RWPE1 (cell line): Measurements from ENCODE around the gene MAPK1IP1L.

Experiments used
- CTCF ChIA-PET: fragments of 350-600 bp; sonication (Branson Sonifier 250); formaldehyde crosslinking; extraction: SDS; loops from one replicate; lab custom pipeline; 2021; lab: Yijun Ruan, JAX
- POLR2A ChIA-PET: fragments of 400-600 bp; formaldehyde crosslinking; extraction: SDS; loops from one replicate; lab custom pipeline; 2020; ENCODE audit warnings: antibody characterized with exemption; ENCODE audit not compliant: low non-redundant PET; lab: Yijun Ruan, JAX
- DNase-seq: peaks from one replicate; pipeline ENCODE4 v3.0.0; 2012; ENCODE audit warnings: low spot score
- H3K27ac ChIP-seq: fragments of 450-650 bp; 2 replicates; pipeline ENCODE4 v1.5.1; 2017
- CTCF ChIP-seq: fragments of 450-650 bp; conservative IDR thresholded peaks from 2 replicates; pipeline ENCODE4 v1.5.1; 2017; ENCODE audit warnings: low read depth, mild to moderate bottlenecking

The MAPK1IP1L gene

GRCh38 chr14:55038708-55039107 is 12.7 kb upstream of the MAPK1IP1L start:
- CTCF ChIA-PET, result interaction anchor here (0.6 to 1.0 kb wide), 2 partner anchors 11 to 16 kb away, joined by 3 to 5 read pairs; partner anchors contain the start of gene SOCS4
- TF ChIP-seq CTCF, result no peak
- peak; percentile 26 for DNase-seq
- POLR2A ChIA-PET, result no interaction called here
- H3K27ac ChIP-seq, result no peak overlapping the region

GRCh38 chr14:55043528-55043927 is 7.9 kb upstream of the MAPK1IP1L start:
- no peak for DNase-seq
- H3K27ac ChIP-seq, result no peak overlapping the region
- ChIA-PET POLR2A (no interaction called here), CTCF (interaction anchor here (1.7 kb wide), 1 partner anchor 13 kb away, joined by 7 read pairs; no protein-coding TSS in a partner anchor)
- TF ChIP-seq CTCF, result no peak

DNA sequence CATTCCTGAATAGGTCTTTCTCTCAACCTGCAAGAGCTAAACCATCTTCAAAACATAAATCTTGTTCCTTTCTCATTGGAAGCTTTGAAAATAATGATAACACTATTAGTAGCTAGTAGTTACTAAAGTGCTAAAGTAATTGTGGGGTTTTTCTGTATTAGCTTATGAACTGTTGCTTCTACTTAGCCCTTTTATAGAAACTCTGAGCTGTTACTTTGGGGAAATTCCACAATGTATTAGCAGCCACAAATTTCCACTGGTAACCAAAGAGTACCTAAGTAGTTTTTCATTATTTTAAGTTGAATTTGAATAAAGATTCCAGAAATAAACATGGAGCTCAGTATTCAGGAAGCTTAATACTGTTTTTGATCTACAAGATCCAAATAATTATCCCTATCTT is 6.4 kb upstream of the MAPK1IP1L start:
- no peak overlapping the region for H3K27ac ChIP-seq
- CTCF ChIA-PET, result interaction anchor here (0.6 kb wide), 1 partner anchor 389 kb away, joined by 3 read pairs; no protein-coding TSS in a partner anchor
- no peak for TF ChIP-seq CTCF

GRCh38 chr14:55047301-55048053 is 4.0 kb upstream of the MAPK1IP1L start:
- POLR2A ChIA-PET, result no interaction called here
- CTCF ChIA-PET, result interaction anchor here (0.5 to 0.7 kb wide), 3 partner anchors 48 to 130 kb away, joined by 3 to 5 read pairs (median 3); no protein-coding TSS in a partner anchor
- TF ChIP-seq CTCF, result no peak
- H3K27ac ChIP-seq, result no peak overlapping the region
- DNase-seq, result no peak

More for the DNA sequence above, 6.4 kb upstream of the MAPK1IP1L start:
- POLR2A ChIA-PET, result no interaction called here
- no peak for DNase-seq

- no peak overlapping the region for H3K27ac ChIP-seq
- no peak for DNase-seq
- POLR2A ChIA-PET, result no interaction called here
- no peak for TF ChIP-seq CTCF
- CTCF ChIA-PET, result no interaction called here
These were observed 2.5 kb upstream of the MAPK1IP1L start for GRCh38 chr14:55048900-55049436.

DNA sequence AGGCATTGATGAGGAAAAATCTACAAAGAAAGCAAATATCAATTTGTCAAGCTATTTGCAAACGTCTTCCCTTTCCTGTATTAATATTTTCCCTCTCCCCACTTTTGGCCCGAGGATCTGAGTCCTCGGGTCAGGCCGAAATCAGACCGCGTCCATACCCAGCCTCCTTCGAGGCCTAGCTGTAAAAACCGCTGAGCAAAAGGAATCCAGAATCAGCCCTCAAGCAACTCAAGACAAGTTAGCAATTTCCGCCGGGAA is 353 bp upstream of the MAPK1IP1L start:
- CTCF ChIA-PET, result interaction anchor here (0.6 to 1.8 kb wide), 20 partner anchors 9 to 1444 kb away, joined by 3 to 13 read pairs (median 4); partner anchors contain the start of genes SOCS4 and WDHD1
- no peak for DNase-seq
- POLR2A ChIA-PET, result interaction anchor here (0.6 to 1.0 kb wide), 3 partner anchors 110 to 805 kb away, joined by 3 to 6 read pairs (median 3); no protein-coding TSS in a partner anchor
- no peak for TF ChIP-seq CTCF
- peak overlapping the region; percentile 98 for H3K27ac ChIP-seq
